OCI-LY3 (cell line): ENCODE measurements around the gene PROCR.
"Not testable (repeated sequence)": the region's sequence is repeated elsewhere in the genome, so short reads cannot be mapped to it uniquely, and the experiment has no call there.

Experiments used
- H2AFZ ChIP-seq: fragments of 200-600, 300-600 bp; shearing (Covaris generic); 2 replicates; pipeline ENCODE4 v1.6.0; 2014; ENCODE audit warnings: antibody characterized with exemption, low read depth, low read length
- H3K27ac ChIP-seq: fragments of 200-600, 300-600 bp; sonication (generic); 2 replicates; pipeline ENCODE4 v1.5.1; 2014; ENCODE audit warnings: mild to moderate bottlenecking, low read length, moderate library complexity, mixed read lengths
- H3K27me3 ChIP-seq: fragments of 200-600, 300-600 bp; sonication (generic); 2 replicates; pipeline ENCODE4 v1.6.1; 2014; ENCODE audit warnings: low read depth, low read length, mixed read lengths
- H3K36me3 ChIP-seq: fragments of 200-600, 300-600 bp; sonication (generic); replicated peaks from 2 replicates; pipeline ENCODE3; 2014; ENCODE audit warnings: low read depth, low read length, mixed read lengths
- H3K4me1 ChIP-seq: fragments of 300-600, 200-600 bp; sonication (generic); 2 replicates; pipeline ENCODE4 v1.6.1; 2014; ENCODE audit warnings: low read length, mixed read lengths
- H3K4me2 ChIP-seq: fragments of 200-600, 300-600 bp; sonication (generic); 2 replicates; pipeline ENCODE4 v1.6.1; 2014; ENCODE audit warnings: low read length, mixed read lengths
- H3K4me3 ChIP-seq: fragments of 300-600, 200-600 bp; sonication (generic); 2 replicates; pipeline ENCODE4 v1.5.1; 2014; ENCODE audit warnings: antibody characterized with exemption, mild to moderate bottlenecking, low read length, moderate library complexity
- H3K79me2 ChIP-seq: fragments of 300-600, 200-600 bp; shearing (Covaris generic); 2 replicates; pipeline ENCODE4 v1.6.1; 2014; ENCODE audit warnings: mild to moderate bottlenecking, low read length, mixed read lengths
- H3K9ac ChIP-seq: fragments of 300-600, 200-600 bp; shearing (Covaris generic); 2 replicates; pipeline ENCODE4 v1.6.0; 2014; ENCODE audit warnings: mild to moderate bottlenecking, low read length, moderate library complexity
- H3K9me3 ChIP-seq: fragments of 200-600, 300-600 bp; shearing (Covaris generic); 2 replicates; pipeline ENCODE4 v1.6.1; 2014; ENCODE audit warnings: low read length, mixed read lengths; ENCODE audit not compliant: insufficient read depth
- H4K20me1 ChIP-seq: fragments of 200-600, 300-600 bp; sonication (generic); 2 replicates; pipeline ENCODE4 v1.6.1; 2016; ENCODE audit warnings: low read length, mixed read lengths; ENCODE audit not compliant: insufficient read depth
- CTCF ChIP-seq: fragments of 200-600, 300-600 bp; sonication (generic); IDR thresholded peaks from 2 replicates; pipeline ENCODE4 v1.5.1; 2014; ENCODE audit warnings: antibody characterized with exemption, low read length, low read depth
- EZH2phosphoT487 ChIP-seq: fragments of 200-600 bp; shearing (Covaris generic); IDR thresholded peaks from 2 replicates; pipeline ENCODE4 v1.6.1; 2018; ENCODE audit warnings: antibody characterized with exemption, mixed run types, low read depth

PROCR gene

GRCh38 chr20:35151736-35152135 lies 20.1 kb upstream of the PROCR start:
- H3K79me2 ChIP-seq = peaks cover 2% of the 10 kb centered on the region
- no peak overlapping the region for H3K27ac ChIP-seq
- no peak overlapping the region for H3K4me2 ChIP-seq
- peaks cover 19% of the 10 kb centered on the region for H3K27me3 ChIP-seq
- no peaks in the 10 kb centered on the region for H3K9me3 ChIP-seq
- no peaks in the 10 kb centered on the region for H4K20me1 ChIP-seq
- no peak for TF ChIP-seq EZH2phosphoT487
- H3K9ac ChIP-seq = no peak overlapping the region
- H3K36me3 ChIP-seq = no peaks in the 10 kb centered on the region
- no peak overlapping the region for H3K4me3 ChIP-seq
- H3K4me1 ChIP-seq = peaks cover 4% of the 10 kb centered on the region; the same call in 1 of the 2 replicates
- H2AFZ ChIP-seq = no peak overlapping the region

- Histone ChIP-seq H3K4me1 (no peaks in the 10 kb centered on the region), H3K4me2 (no peak overlapping the region), H3K9ac (no peak overlapping the region), H2AFZ (no peak overlapping the region), H3K79me2 (no peaks in the 10 kb centered on the region), H3K27ac (no peak overlapping the region), H4K20me1 (no peaks in the 10 kb centered on the region), H3K36me3 (no peaks in the 10 kb centered on the region), H3K9me3 (no peaks in the 10 kb centered on the region), H3K27me3 (peaks cover 18% of the 10 kb centered on the region), H3K4me3 (no peak overlapping the region)
- TF ChIP-seq CTCF (no peak), EZH2phosphoT487 (no peak)
Measured at GRCh38 chr20:35155936-35156335, 15.9 kb upstream of the PROCR start.

- Histone ChIP-seq H3K27ac (no peak overlapping the region), H3K79me2 (no peaks in the 10 kb centered on the region), H3K9ac (no peak overlapping the region), H3K27me3 (peaks cover 18% of the 10 kb centered on the region), H3K4me3 (no peak overlapping the region), H3K4me2 (no peak overlapping the region), H3K4me1 (no peaks in the 10 kb centered on the region), H3K9me3 (no peaks in the 10 kb centered on the region), H2AFZ (no peak overlapping the region), H3K36me3 (no peaks in the 10 kb centered on the region), H4K20me1 (no peaks in the 10 kb centered on the region)
- no peak for TF ChIP-seq CTCF
- TF ChIP-seq EZH2phosphoT487 = no peak
Measured at GRCh38 chr20:35156978-35157377, 14.9 kb upstream of the PROCR start.

- H3K9me3 ChIP-seq, H3K4me3 ChIP-seq, H3K36me3 ChIP-seq, H4K20me1 ChIP-seq, H3K27ac ChIP-seq, H2AFZ ChIP-seq, H3K79me2 ChIP-seq, H3K4me2 ChIP-seq, H3K9ac ChIP-seq, H3K4me1 ChIP-seq: not testable (repeated sequence)
- H3K27me3 ChIP-seq = peaks cover 18% of the 10 kb centered on the region
Measured at GRCh38 chr20:35160341-35160740, 11.5 kb upstream of the PROCR start.

GRCh38 chr20:35164531-35164930 lies 7.3 kb upstream of the PROCR start:
- not testable (repeated sequence) for H3K36me3 ChIP-seq, H3K27ac ChIP-seq, H3K4me3 ChIP-seq, H3K9ac ChIP-seq, H4K20me1 ChIP-seq, H3K4me2 ChIP-seq, H3K79me2 ChIP-seq, H2AFZ ChIP-seq, H3K9me3 ChIP-seq, H3K27me3 ChIP-seq, H3K4me1 ChIP-seq
